Measurements from ENCODE around the gene LAMA2. TPM values are rescaled to one million over a fixed set of nuclear protein-coding genes. Genes with fewer than 3 reads are reported as not detected.

Gene LAMA2
- total RNA-seq, 1 experiment from 2014 or later, result 0.28 TPM

DNA sequence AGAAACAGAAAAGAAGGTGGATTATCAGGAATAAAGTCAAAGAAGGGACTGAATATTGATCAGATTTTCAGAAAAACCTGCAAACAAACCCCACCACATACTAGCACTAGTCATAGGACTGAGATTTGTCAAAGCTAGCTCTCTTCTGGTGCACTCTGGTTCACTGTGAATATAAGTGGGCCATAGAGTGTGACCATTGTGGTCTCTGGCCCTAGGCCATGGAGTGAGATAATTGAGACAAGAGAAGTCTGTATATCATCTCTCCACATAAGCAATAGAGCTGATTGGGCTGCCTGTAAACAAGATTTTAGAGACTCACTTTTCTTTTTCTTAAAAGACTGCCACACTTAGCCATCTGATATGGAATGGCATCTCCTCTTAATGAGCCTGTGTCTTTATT, 247.2 kb downstream of the LAMA2 start:
- Histone ChIP-seq H3K36me3 (ENCODE audit: control insufficient read depth, insufficient read depth, low read length) (no peaks in the 10 kb centered on the region), H3K27ac (ENCODE audit: low read length) (no peak overlapping the region), H3K4me1 (ENCODE audit: control insufficient read depth, insufficient read depth, low read length) (no peaks in the 10 kb centered on the region), H3K27me3 (ENCODE audit: control insufficient read depth, insufficient read depth, low read length) (no peaks in the 10 kb centered on the region), H3K4me3 (ENCODE audit: low read depth in 2 of 2, low read length in 2 of 2) (no peak overlapping the region), H3K9me3 (ENCODE audit: control insufficient read depth, insufficient read depth, low read depth, low read length) (no peaks in the 10 kb centered on the region)
- ATAC-seq (no peak), DNase-seq (ENCODE audit: low read depth, low spot score) (no peak)
- ChIA-PET CTCF (no interaction called here), POLR2A (no interaction called here)
- intact Hi-C loops (cut with micrococcal nuclease; ENCODE audit: unreplicated experiment), result no loop called here
- no TSS peak for BruUV-seq (replicated peaks)
- in situ Hi-C loops (cut with HindIII; ENCODE audit: low pct_unique_long_range_greater_than_20kb, low sequenced_read_pairs), result no loop called here
- TF ChIP-seq SIN3A (IDR thresholded peaks at IDR 0.05; ENCODE audit: borderline replicate concordance, insufficient read depth, low read depth, low read length) (no peak), CTCF (IDR thresholded peaks at IDR 0.05) (no peak), REST (IDR thresholded peaks at IDR 0.05; ENCODE audit: insufficient read depth in 1 of 2, low read depth in 2 of 2, low read length in 1 of 2) (no peak), POLR2AphosphoS5 (IDR thresholded peaks at IDR 0.05; ENCODE audit: low read depth, low read length) (no peak), TCF7L2 (IDR thresholded peaks at IDR 0.05; ENCODE audit: low read depth, low read length) (no peak)

GRCh38 chr6:129130959-129131681, 248.2 kb downstream of the LAMA2 start:
- no peaks in the 10 kb centered on the region for H3K36me3 ChIP-seq (ENCODE audit: control insufficient read depth, insufficient read depth, low read length)
- ChIA-PET CTCF (no interaction called here), POLR2A (no interaction called here)
- no peaks in the 10 kb centered on the region for H3K4me1 ChIP-seq (ENCODE audit: control insufficient read depth, insufficient read depth, low read length)
- ATAC-seq, result no peak
- TF ChIP-seq CTCF (IDR thresholded peaks at IDR 0.05), result no peak
- TF ChIP-seq SIN3A (IDR thresholded peaks at IDR 0.05; ENCODE audit: borderline replicate concordance, insufficient read depth, low read depth, low read length), result no peak
- no peak for TF ChIP-seq TCF7L2 (IDR thresholded peaks at IDR 0.05; ENCODE audit: low read depth, low read length)
- no peak for TF ChIP-seq REST (IDR thresholded peaks at IDR 0.05; ENCODE audit: insufficient read depth in 1 of 2, low read depth in 2 of 2, low read length in 1 of 2)
- TF ChIP-seq POLR2AphosphoS5 (IDR thresholded peaks at IDR 0.05; ENCODE audit: low read depth, low read length), result no peak
- no TSS peak for BruUV-seq (replicated peaks)
- in situ Hi-C loops (cut with HindIII; ENCODE audit: low pct_unique_long_range_greater_than_20kb, low sequenced_read_pairs) (no loop called here), intact Hi-C loops (cut with micrococcal nuclease; ENCODE audit: unreplicated experiment) (no loop called here)
- no peak overlapping the region for H3K4me3 ChIP-seq (ENCODE audit: low read depth in 2 of 2, low read length in 2 of 2)
- H3K27me3 ChIP-seq (ENCODE audit: control insufficient read depth, insufficient read depth, low read length), result no peaks in the 10 kb centered on the region
- H3K9me3 ChIP-seq (ENCODE audit: control insufficient read depth, insufficient read depth, low read depth, low read length), result no peaks in the 10 kb centered on the region
- no peak for DNase-seq (ENCODE audit: low read depth, low spot score)
- H3K27ac ChIP-seq (ENCODE audit: low read length), result no peak overlapping the region
